HG03159 (cell line): ENCODE data around the gene GGTA1.
"Not testable (repeated sequence)": the region's sequence is repeated elsewhere in the genome, so short reads cannot be mapped to it uniquely, and the experiment has no call there.

ENCODE experiments used
- ATAC-seq: cut with Tn5 transposase; IDR thresholded peaks from one replicate; pipeline ENCODE4 v1.9.1; 2021; ENCODE audit warnings: mild to moderate bottlenecking, moderate library complexity; ENCODE audit not compliant: unreplicated experiment

The GGTA1 gene

DNA sequence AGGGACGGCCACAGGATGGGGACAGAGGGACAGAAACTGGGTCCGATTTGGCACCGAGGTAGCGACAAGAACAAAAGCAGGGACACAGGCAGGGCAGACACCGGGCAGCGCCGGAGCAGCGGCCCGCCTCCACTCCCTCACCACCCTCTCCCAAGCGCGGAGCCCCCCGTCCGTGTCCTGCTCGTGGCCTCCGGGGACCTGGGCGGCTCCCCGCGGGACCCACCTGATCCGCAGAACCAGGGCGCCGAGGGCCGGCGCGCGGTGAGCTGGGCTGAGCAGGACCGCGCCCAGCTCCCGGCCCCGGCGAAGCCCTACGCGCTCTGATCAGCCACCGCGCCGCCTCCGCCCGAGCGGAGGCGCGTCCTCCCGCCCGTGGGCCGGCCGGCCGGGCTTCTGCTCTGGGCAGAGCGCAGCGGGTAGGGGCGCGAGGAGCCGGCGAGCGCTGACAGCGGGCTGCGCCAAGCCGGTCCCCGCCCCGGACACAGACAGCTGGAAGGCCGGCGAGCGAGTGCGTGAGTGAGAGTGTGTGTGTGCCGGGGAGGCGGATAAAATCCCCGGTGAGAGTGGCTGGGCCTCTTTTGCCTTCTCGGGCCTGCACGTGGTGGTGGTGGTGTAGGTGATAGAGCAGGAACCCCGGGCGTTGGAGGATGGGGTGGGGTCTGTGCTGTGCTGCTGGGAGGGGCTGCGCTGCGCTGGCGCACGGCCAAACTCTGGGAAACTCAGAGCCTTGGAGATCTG is at the start of gene GGTA1:
GGTA1 (minus strand) TSS at position 418 of the 738 bp plus-strand sequence. CDS start 31,922 bp downstream, outside the sequence.
- ATAC-seq: no peak

- ATAC-seq: no peak
Measured at GRCh38 chr9:121548666-121549065, 49.0 kb upstream of the GGTA1 start.

GRCh38 chr9:121545875-121546423 is 46.3 kb upstream of the GGTA1 start:
- peak; percentile 86 for ATAC-seq

GRCh38 chr9:121545150-121545874 is 45.7 kb upstream of the GGTA1 start:
- no peak for ATAC-seq

DNA sequence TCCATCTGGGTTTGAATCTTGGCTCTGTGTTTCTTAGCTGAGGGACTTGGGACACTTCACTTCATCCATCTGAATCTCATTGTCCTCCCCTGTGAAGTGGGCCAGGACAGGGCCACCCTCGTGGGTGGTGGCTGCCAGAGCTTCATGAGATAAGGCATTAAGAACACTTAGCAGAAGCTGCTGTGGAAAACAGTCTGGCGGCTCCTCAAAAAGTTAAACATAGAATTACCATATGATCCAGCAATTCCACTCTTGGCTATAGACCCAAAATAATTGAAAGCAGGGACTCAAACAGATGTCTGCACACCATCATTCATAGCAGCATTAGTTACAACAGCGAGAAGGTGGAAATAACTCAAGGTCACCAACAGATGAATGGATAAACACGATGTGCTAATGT is 42.4 kb upstream of the GGTA1 start:
- ATAC-seq: no peak

- no peak for ATAC-seq
Measured at GRCh38 chr9:121541256-121541655, 41.6 kb upstream of the GGTA1 start.

- ATAC-seq: no peak
Measured at GRCh38 chr9:121538221-121538620, 38.6 kb upstream of the GGTA1 start.

GRCh38 chr9:121537283-121537682 is 37.6 kb upstream of the GGTA1 start:
- ATAC-seq: no peak

GRCh38 chr9:121532881-121533280 is 33.2 kb upstream of the GGTA1 start:
- ATAC-seq: no peak

DNA sequence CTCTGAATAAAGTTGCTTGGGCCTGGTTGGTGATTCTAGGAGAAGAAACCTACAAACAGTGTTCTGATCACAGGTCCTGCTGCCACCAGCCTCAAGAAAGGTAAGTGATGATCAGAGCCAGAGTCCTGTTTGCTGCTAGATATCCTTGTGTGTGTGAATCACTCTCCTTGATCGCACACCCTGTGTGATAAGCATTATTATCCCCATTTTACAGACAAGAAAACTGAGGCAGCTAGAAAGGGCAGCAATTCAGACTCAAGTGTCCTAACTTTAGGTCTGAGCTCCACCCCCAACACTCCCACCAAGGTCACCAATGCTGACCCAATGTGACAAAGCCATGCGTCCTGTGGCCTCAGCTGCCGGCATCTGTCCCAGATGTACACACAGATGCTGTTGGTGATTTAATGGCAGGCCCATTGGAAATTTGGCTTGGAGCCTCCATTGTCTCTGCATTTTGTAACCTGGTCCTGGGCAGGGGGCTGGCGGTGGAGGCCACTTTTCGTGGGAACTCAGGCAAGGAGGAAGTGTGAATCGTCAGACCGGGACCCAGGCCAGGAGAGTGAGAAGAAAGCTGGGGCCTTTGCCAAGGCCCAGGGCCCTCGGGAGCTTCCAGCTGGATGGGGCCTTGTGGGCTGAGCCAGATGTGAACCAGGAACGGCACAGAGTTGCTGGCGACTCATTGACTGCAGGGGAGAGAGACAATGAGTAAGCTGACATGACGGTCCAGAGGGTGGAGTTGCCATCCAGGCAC is 29.8 kb upstream of the GGTA1 start:
- no peak for ATAC-seq

DNA sequence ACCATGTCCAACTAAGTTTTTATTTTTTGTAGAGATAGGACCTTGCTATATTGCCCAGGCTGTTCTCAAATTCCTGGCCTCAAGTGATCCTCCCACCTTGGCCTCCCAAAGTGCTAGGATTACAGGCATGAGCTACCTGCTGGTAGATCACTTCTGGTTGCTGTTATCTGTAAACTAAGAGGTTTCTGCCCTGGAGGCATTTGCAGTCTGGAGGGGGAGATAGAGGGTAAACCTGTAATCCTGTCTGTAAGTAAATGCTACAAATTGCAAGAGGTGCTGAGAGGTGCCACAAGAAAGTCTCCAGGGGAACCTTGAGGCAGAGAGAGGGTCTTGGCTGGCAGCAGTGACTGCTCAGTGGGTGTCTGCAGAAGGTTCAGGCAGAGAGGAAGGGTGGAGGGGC is 29.0 kb upstream of the GGTA1 start:
- no peak for ATAC-seq

- no peak for ATAC-seq
Measured at GRCh38 chr9:121527371-121527770, 27.7 kb upstream of the GGTA1 start.

DNA sequence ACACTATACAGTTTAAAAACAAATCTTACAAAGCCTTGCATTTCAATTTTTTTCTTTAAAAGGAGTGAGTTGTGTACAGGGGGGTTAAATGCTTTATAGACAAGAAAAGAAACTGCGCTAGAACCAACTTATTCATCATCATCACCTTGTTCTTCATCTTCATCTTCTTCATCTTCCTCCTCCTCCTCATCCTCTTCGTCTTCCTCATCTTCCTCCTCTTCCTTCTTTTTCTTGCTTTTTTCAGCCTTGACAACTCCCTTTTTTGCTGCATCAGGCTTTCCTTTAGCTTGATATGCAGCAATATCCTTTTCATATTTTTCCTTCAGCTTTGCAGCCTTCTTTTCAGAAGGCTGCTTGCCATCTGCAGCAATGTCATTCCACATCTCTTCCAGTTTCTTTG is 20.0 kb upstream of the GGTA1 start:
- not testable (repeated sequence) for ATAC-seq

GRCh38 chr9:121518634-121519033 is 19.0 kb upstream of the GGTA1 start:
- no peak for ATAC-seq

DNA sequence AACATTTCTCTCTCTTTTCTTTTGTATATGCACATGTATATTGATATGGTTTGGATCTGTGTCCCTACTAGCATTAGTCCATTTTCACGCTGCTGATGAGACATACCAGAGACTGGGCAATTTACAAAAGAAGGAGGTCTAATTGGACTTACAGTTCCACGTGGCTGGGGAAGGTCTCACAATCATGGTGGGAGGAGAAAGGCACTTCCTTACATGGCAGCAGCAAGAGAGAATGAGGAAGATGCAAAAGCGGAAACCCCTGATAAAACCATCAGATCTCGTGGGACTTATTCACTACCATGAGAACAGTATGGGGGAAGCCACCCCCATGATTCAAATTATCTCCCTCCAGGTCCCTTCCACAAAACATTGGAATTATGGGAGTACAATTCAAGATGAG is 13.5 kb upstream of the GGTA1 start:
- ATAC-seq: not testable (repeated sequence)

GRCh38 chr9:121510766-121511550 is 11.3 kb upstream of the GGTA1 start:
- ATAC-seq: no peak

DNA sequence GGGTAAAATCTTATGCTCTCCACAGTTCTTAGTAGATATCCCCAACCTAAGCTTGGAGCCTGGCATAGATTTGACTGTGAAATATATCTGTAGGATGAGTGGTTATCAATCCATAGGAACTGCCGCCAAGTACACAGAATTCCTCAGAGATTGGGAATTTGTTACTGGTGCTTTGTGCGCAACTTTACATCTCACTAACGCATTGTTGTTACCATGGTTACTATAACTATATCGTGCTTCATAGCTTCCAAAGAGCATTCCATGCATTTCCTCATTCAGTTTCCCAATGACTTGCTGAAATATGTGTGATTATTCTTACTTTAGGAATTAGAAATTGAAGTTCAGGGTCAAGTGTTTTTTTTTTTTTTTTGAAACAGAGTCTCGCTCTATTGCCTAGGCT is 9.5 kb upstream of the GGTA1 start:
- ATAC-seq: no peak

DNA sequence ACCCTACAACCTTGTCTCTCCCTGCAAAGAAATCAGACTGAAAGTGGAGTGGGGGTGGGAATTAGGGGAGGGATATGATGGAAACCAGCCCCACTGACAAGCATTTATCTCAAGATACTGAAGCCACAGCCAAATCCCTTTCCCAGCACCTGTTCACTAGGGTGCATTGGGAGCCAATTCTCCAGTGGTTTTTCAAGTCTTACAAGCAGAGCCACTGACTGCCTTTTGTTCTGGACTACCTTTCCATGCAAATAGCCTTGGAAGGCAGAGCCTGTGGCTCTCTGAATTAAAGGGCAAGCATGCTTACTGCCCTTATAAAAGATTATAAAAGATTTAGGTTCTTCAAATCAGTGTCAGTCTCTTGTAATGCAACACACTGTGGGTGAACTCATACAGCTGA is 8.8 kb upstream of the GGTA1 start:
- no peak for ATAC-seq

- no peak for ATAC-seq
Measured at GRCh38 chr9:121505903-121506735, 6.5 kb upstream of the GGTA1 start.

GRCh38 chr9:121503444-121503843 is 3.8 kb upstream of the GGTA1 start:
- no peak for ATAC-seq
